C4-2B (cell line): ENCODE results near the gene SND1.

ENCODE experiments used
- H3K27ac ChIP-seq: fragments of 450-650 bp; 2 replicates; pipeline ENCODE4 v1.5.1; 2017
- ZFX ChIP-seq: fragments of 450-650 bp; IDR thresholded peaks from 2 replicates; pipeline ENCODE4 v1.6.1; 2017
- TF ChIP-seq, protein P1 (sequence below): fragments of 450-650 bp; conservative IDR thresholded peaks from 2 replicates; pipeline ENCODE4 v1.5.1; 2017; ENCODE audit warnings: mild to moderate bottlenecking

Gene SND1

DNA sequence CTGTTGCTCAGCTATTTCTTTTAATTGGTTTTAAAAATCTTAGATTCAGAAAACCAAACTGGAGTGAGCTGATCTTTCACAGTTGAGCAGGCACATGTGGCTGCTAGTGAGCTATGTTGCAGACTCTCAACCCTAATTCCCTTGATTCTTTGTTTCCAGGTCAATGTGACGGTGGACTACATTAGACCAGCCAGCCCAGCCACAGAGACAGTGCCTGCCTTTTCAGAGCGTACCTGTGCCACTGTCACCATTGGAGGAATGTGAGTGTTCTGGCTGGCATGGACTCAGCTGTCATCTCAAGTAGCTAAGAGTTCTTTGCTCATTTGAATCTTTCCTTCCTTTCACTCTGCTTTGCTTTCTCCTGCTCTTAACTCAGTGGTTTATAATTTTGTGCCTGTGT, 192.2 kb downstream of the SND1 start:
- peak overlapping the region; percentile 70 for H3K27ac ChIP-seq
- no peak for TF ChIP-seq ZFX
- TF ChIP-seq, protein P1, sequence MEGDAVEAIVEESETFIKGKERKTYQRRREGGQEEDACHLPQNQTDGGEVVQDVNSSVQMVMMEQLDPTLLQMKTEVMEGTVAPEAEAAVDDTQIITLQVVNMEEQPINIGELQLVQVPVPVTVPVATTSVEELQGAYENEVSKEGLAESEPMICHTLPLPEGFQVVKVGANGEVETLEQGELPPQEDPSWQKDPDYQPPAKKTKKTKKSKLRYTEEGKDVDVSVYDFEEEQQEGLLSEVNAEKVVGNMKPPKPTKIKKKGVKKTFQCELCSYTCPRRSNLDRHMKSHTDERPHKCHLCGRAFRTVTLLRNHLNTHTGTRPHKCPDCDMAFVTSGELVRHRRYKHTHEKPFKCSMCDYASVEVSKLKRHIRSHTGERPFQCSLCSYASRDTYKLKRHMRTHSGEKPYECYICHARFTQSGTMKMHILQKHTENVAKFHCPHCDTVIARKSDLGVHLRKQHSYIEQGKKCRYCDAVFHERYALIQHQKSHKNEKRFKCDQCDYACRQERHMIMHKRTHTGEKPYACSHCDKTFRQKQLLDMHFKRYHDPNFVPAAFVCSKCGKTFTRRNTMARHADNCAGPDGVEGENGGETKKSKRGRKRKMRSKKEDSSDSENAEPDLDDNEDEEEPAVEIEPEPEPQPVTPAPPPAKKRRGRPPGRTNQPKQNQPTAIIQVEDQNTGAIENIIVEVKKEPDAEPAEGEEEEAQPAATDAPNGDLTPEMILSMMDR: no peak

DNA sequence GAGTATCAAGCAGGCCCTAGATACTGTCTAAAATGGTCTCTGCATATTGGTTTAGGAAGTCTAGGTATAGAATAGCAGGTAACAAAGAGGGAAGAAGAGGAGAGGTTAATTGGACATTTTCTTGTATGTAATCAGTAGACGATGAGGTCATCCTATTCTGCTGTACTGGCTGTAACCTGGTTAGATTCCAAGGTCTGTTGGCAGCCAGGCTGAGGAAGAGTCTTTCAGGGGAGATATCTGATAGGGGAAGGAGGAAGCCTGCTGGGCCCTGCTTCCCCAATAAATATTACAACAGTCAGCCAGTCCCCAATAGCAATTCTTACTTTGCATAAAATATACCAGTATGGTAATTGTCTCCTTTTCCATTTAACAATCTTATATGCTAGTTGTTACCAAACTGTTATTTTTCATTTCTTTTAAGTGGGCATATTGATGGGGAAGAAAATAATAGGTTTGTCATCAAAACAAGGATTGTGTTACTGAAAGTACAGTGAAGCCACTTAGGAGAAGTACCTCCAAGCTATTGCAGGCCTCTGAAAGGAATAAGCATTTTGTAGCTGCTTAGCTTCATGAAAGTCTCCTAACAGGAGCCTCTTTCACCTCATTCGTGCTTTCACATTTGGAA, 192.8 kb downstream of the SND1 start:
- H3K27ac ChIP-seq: peak overlapping the region; percentile 13; the same call in 1 of the 2 replicates
- no peak for TF ChIP-seq ZFX
- TF ChIP-seq, protein P1: no peak

DNA sequence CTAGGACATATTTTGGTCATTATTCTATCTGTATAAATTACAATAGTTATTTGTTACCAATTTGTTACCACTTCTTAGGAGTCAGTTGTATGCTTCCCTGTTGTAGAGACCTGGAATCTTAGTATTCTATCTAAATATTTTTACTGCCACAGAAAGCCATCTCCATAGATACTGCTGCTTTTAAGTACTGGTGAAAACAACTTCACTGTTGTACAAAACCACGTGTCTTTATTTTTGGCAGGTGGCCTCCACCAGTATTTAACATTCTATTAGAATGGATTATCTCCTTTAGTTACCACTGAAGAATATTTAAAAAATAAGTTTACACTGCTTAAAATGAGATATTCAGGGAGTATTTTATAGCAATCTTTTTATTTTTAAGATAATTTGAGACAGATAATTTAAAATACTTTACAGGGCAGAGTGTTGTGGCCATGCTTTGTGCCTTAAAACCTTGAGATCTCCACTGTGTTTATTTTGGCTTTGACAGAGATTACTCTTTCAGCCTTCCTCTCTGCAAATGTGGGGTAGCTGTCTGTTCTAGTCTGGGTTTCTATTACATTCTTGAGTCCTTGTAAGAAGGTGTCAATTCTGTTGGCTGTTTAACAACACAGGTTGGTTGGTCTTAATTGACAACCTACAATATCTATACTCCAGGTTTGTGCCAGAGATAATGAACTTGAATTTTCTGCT, 193.7 kb downstream of the SND1 start:
- H3K27ac ChIP-seq: no peak overlapping the region

DNA sequence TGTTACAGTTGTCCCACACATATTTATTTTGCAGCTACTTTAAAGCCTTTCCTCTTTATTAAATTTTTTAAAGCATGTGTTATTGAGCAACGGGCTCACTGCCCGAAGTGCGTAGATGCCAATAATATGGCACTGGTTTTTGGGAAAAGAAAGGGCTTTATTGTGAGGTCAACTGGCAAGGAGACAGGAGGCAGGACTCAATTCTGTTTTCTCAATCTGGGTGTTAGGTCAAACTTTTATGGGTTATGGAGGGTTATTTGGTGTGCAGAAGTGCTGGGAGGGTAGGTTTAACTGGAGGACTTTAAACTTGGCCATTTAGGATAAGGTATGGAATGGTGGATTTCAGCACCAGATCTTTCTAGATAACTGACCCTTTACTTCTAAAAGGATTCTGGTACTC, 195.6 kb downstream of the SND1 start:
- no peak overlapping the region for H3K27ac ChIP-seq
- TF ChIP-seq, protein P1: no peak
- TF ChIP-seq ZFX: no peak

More for the DNA sequence above, 193.7 kb downstream of the SND1 start:
- TF ChIP-seq ZFX: no peak
- TF ChIP-seq, protein P1: no peak

DNA sequence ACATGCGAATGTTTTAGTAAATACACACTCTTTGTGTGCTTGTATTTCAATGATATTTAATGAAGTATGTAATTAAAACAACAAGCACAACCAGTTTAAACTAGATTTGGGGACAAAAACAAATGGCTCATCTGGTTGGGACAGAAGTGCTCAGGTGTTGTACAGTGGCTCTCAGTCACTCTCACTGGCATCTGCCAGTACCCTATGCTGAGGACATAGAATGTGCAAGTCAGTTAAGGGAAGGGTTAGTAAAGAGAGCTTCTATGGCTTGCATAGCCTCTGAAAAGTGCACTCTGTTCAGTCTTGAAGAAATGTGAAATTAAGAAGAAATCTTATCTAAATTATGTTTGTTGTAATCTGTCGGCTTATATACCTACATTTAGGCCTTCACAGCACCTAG, 196.2 kb downstream of the SND1 start:
- no peak overlapping the region for H3K27ac ChIP-seq
- no peak for TF ChIP-seq ZFX
- TF ChIP-seq, protein P1: no peak

DNA sequence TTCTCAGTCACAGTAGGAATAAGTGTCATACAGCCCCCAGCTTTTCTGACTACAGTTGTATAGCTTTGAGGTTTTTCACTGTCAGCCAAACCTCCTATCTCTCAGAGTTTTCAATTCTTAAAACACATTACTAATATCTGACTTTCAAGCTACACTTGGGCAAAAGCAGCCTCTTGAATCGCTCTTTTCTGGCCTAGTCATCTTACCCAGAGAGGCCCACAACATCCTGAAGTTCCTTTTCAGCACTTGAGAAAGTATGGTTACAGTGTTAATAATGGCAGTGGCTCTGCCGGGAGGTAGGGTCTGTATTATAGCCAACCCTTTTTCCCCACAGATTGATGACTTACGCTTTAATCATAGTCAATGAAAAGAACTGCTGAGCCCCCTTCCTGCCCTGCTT, 198.2 kb downstream of the SND1 start:
- TF ChIP-seq, protein P1: no peak
- TF ChIP-seq ZFX: no peak
- H3K27ac ChIP-seq: no peak overlapping the region

DNA sequence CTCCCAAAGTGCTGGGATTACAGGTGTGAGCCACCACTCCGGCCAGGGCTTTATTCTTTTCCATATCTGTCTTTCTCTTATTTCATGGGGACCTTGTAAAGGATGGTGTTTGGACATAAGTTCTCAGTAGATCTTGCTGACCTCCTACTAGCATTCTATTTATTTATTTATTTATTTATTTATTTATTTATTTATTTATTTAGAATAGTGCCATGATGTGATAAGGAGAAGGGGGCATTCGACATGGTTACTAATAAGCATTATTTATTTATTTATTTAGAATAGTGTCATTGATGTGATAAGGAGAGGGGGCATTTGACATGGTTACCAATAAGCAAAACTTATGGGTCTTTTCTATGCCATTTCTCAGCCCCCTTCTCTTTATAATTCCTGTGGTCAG, 202.4 kb downstream of the SND1 start:
- H3K27ac ChIP-seq: no peak overlapping the region
- TF ChIP-seq ZFX: no peak
- TF ChIP-seq, protein P1: no peak
